Esophagus squamous epithelium (tissue), 5 donors: ENCODE measurements around the gene RNF10. TPM values are rescaled to one million over a fixed set of nuclear protein-coding genes. Genes with fewer than 3 reads are reported as not detected.

Experiments used
- DNase-seq: peaks from one replicate; lab custom pipeline; 2025; lab: John Stamatoyannopoulos, UW
- H3K27ac ChIP-seq, 4 donors: fragments of 200-600 bp; sonication (generic); one replicate each; pipeline ENCODE4 v1.5.1; 2016 to 2019; ENCODE audit warnings: mild to moderate bottlenecking in 1 of 4
- H3K27me3 ChIP-seq, 4 donors: fragments of 200-600 bp; sonication (generic); 1 replicate in 3 of 4; 2 replicates in 1 of 4; pipeline versions ENCODE4 v1.5.1 to v1.6.0; 2017 to 2021; ENCODE audit warnings: antibody characterized with exemption in 1 of 4
- H3K36me3 ChIP-seq, 3 donors: fragments of 200-600 bp; sonication (generic); one replicate each; pipeline ENCODE4 v1.5.1; 2016 to 2019
- H3K4me1 ChIP-seq, 3 donors: fragments of 200-600 bp; sonication (generic); one replicate each; pipeline ENCODE4 v1.5.1; 2017 to 2019
- H3K4me3 ChIP-seq, 4 donors: fragments of 200-600 bp; sonication (generic); 1 replicate in 3 of 4; 2 replicates in 1 of 4; pipeline ENCODE4 v1.5.1; 2016 to 2019; ENCODE audit warnings: mild to moderate bottlenecking in 2 of 4, moderate library complexity in 1 of 4
- H3K9me3 ChIP-seq, 3 donors: fragments of 200-600 bp; sonication (generic); one replicate each; pipeline ENCODE4 v1.5.1; 2016 to 2019
- POLR2A ChIP-seq, 4 donors: fragments of 450-650 bp; IDR thresholded peaks; one replicate each; pipeline ENCODE4 v1.6.1; 2017; ENCODE audit warnings: antibody characterized with exemption in 4 of 4, mild to moderate bottlenecking in 4 of 4, moderate library complexity in 3 of 4
- WGBS, 2 donors: methylation state at CpG; one replicate each; pipeline ENCODE4 v1.1.5; 2018; 5-methylcytosine and 5-hydroxymethylcytosine counted together
- intact Hi-C: fragments of 100-400 bp; cut with DNase I; formaldehyde crosslinking; loops from one replicate; pipeline ENCODE4 v1.15.0; 2022
- total RNA-seq, 4 donors: library from RNA; depleted of rRNA; stranded (reverse); fragments of >200 nt; gene quantifications; one replicate each; pipeline ENCODE4 v1.1.0, GENCODE V29; 2016
- TF ChIP-seq, protein P1 (sequence below), 6 experiments: fragments of 450-650 bp in 4 of 6; fragments of 200-600 bp in 2 of 6; sonication (generic) in 2 of 6; IDR thresholded peaks; one replicate each; pipeline ENCODE4 v1.5.1; 2016 to 2019; ENCODE audit warnings: antibody characterized with exemption in 6 of 6, mild to moderate bottlenecking in 4 of 6, moderate library complexity in 4 of 6
- donor health status: DM: yes; HTN: yes; CAD: no.

Gene RNF10
- total RNA-seq, 4 donors from 2014 or later, result 93.9 to 163 (median 120) TPM

DNA sequence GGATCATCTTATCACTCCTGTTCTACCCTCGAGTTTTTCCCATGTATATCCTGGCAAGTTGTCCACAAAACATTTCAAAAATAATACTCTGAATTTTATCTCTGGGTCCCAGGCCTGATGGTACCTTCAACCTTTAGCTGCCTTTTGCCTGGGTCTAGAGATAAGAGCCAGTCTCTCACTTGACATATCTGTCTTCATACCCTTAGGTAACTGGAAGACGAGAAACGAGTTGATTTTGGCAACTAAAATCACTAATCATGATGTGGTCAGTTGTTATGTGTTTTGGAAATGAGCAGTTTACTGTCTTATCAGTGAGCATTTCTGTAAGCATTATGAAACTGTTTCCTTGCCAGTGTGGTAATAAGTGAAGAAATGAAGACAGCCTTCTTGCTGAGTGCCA is 6.3 kb downstream of the RNF10 start:
- intact Hi-C loops, result no loop called here
- Histone ChIP-seq H3K9me3 (no peaks in the 10 kb centered on the region), H3K4me3 (no peak overlapping the region), H3K4me1 (peaks cover 41 to 99% (median 68%) of the 10 kb centered on the region in 3 donors), H3K36me3 (peaks cover 0 to 51% (median 4%) of the 10 kb centered on the region in 3 donors), H3K27me3 (no peaks in the 10 kb centered on the region), H3K27ac (peak overlapping the region; percentile 49 to 97 (median 81))
- WGBS, 2 donors, result 8 to 20% methylated on average over 3 of the region's 3 CpGs
- no peak for TF ChIP-seq POLR2A (IDR thresholded peaks at IDR 0.05)
- TF ChIP-seq, protein P1, sequence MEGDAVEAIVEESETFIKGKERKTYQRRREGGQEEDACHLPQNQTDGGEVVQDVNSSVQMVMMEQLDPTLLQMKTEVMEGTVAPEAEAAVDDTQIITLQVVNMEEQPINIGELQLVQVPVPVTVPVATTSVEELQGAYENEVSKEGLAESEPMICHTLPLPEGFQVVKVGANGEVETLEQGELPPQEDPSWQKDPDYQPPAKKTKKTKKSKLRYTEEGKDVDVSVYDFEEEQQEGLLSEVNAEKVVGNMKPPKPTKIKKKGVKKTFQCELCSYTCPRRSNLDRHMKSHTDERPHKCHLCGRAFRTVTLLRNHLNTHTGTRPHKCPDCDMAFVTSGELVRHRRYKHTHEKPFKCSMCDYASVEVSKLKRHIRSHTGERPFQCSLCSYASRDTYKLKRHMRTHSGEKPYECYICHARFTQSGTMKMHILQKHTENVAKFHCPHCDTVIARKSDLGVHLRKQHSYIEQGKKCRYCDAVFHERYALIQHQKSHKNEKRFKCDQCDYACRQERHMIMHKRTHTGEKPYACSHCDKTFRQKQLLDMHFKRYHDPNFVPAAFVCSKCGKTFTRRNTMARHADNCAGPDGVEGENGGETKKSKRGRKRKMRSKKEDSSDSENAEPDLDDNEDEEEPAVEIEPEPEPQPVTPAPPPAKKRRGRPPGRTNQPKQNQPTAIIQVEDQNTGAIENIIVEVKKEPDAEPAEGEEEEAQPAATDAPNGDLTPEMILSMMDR (IDR thresholded peaks at IDR 0.05), result no peak
- no peak for DNase-seq

DNA sequence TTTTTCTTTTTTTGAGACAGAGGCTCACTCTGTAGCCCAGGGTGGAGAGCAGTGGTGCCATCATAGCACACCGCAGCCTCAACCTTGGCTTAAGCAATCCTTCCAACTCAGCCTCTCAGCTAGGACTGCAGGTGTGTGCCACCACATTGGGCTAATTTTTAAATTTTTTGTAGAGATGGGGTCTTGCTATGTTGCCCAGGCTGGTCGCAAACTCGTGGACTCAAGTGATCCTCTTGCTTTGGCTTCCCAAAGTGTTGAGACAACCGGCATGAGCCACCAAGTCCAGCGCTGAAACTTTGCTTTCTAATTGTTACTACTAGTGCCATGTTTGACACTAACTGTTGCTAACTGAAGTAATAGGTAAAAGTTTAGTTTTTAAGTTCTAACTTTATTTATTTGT is 8.0 kb downstream of the RNF10 start:
- Histone ChIP-seq H3K4me1 (peaks cover 29 to 92% (median 52%) of the 10 kb centered on the region in 3 donors), H3K27me3 (no peaks in the 10 kb centered on the region), H3K4me3 (no peak overlapping the region), H3K36me3 (peaks cover 0 to 63% (median 9%) of the 10 kb centered on the region in 3 donors), H3K9me3 (no peaks in the 10 kb centered on the region), H3K27ac (no peak overlapping the region)
- intact Hi-C loops, result no loop called here
- no peak for TF ChIP-seq POLR2A (IDR thresholded peaks at IDR 0.05)
- TF ChIP-seq, protein P1 (IDR thresholded peaks at IDR 0.05), result no peak
- 96 to 98% methylated on average over 5 of the region's 5 CpGs for WGBS, 2 donors
- DNase-seq, result no peak

DNA sequence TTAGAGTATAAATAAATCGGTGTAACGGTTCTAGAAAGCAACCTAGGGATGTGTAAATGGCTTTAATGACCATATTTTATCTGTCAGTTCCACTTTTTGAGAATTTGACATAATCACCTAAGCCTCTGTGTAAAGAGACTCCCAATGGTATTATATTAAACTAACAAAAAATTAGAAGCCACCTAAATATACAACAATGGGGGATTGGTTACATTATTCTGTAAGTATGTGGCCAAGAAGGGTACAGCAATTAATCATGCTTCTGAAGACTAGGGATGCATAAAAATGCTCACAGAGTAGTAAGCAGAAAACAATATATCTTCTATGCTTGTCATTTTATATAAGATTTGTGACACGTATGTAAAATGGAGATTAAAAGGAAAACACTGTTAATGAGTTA is 10.5 kb downstream of the RNF10 start:
- H3K27me3 ChIP-seq, result no peaks in the 10 kb centered on the region
- WGBS, 2 donors, result 79 to 80% methylated on average over 3 of the region's 3 CpGs
- no peak for DNase-seq
- peaks cover 4 to 86% (median 17%) of the 10 kb centered on the region in 3 donors for H3K36me3 ChIP-seq
- no peak overlapping the region for H3K4me3 ChIP-seq
- peaks cover 4 to 84% (median 30%) of the 10 kb centered on the region in 3 donors for H3K4me1 ChIP-seq
- intact Hi-C loops, result no loop called here
- H3K9me3 ChIP-seq, result no peaks in the 10 kb centered on the region
- no peak for TF ChIP-seq POLR2A (IDR thresholded peaks at IDR 0.05)
- TF ChIP-seq, protein P1 (IDR thresholded peaks at IDR 0.05), result no peak
- H3K27ac ChIP-seq, result no peak overlapping the region

DNA sequence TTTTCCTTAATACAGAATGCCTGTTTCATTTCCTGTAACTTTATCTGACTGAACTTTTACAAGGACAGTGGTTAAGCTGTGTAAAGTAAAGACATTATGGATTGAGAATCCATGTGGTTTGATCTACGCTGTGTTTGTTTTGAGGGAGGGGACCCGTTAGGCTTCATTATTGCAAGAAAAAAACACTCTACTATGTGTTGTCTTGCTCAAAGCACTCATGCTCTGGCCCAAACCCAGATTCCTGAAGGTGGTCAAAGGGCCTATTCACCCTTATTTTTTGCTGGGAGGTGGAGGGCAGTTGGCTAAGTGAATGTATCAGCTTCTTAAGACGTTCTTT is 11.9 kb downstream of the RNF10 start:
- WGBS, 2 donors, result 76 to 79% methylated on average over 3 of the region's 3 CpGs
- no peak for DNase-seq
- H3K4me3 ChIP-seq, result no peak overlapping the region
- H3K4me1 ChIP-seq, result peaks cover 0 to 84% (median 22%) of the 10 kb centered on the region in 3 donors
- H3K27me3 ChIP-seq, result no peaks in the 10 kb centered on the region
- TF ChIP-seq, protein P1 (IDR thresholded peaks at IDR 0.05), result no peak
- no peak for TF ChIP-seq POLR2A (IDR thresholded peaks at IDR 0.05)
- peaks cover 4 to 86% (median 18%) of the 10 kb centered on the region in 3 donors for H3K36me3 ChIP-seq
- H3K27ac ChIP-seq, result no peak overlapping the region
- intact Hi-C loops, result no loop called here
- no peaks in the 10 kb centered on the region for H3K9me3 ChIP-seq

DNA sequence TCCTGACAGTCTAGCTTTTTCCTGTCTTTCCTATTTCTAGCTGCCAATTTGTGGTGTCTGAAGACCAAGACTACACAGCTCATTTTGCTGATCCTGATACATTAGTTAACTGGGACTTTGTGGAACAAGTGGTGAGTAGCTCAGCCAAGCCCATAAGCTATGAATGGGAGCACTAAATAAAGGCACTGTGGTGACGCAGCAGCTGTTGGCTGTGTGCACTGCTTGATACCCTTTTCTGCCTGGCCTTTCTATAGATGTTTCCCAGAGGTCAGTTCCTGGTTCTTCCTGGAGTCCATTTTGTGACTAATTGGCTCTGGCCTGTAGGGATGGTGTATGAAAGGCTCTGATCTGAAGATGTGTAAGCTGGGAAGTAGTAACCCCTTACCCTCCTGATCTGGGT is 20.5 kb downstream of the RNF10 start:
- no peak overlapping the region for H3K4me3 ChIP-seq
- peak overlapping the region in 2 of 4 donors; percentile 3 to 35 for H3K27ac ChIP-seq
- intact Hi-C loops, result no loop called here
- no peaks in the 10 kb centered on the region for H3K9me3 ChIP-seq
- WGBS, 2 donors, result 100% methylated on average over 1 of the region's 1 CpG; no CpG with 5 or more reads in 1 of the 2 donors
- no peak for DNase-seq
- TF ChIP-seq POLR2A (IDR thresholded peaks at IDR 0.05), result no peak
- TF ChIP-seq, protein P1 (IDR thresholded peaks at IDR 0.05), result no peak
- H3K27me3 ChIP-seq, result no peaks in the 10 kb centered on the region
- H3K4me1 ChIP-seq, result peaks cover 0 to 44% (median 5%) of the 10 kb centered on the region in 3 donors
- H3K36me3 ChIP-seq, result peaks cover 20 to 97% (median 48%) of the 10 kb centered on the region in 3 donors
